Esophagus squamous epithelium (tissue), 5 donors: ENCODE measurements around the gene ABCB1. TPM values are rescaled to one million over a fixed set of nuclear protein-coding genes. Genes with fewer than 3 reads are reported as not detected.

ENCODE experiments used
- DNase-seq: peaks from one replicate; lab custom pipeline; 2025; lab: John Stamatoyannopoulos, UW
- H3K27ac ChIP-seq, 4 donors: fragments of 200-600 bp; sonication (generic); one replicate each; pipeline ENCODE4 v1.5.1; 2016 to 2019; ENCODE audit warnings: mild to moderate bottlenecking in 1 of 4
- H3K27me3 ChIP-seq, 4 donors: fragments of 200-600 bp; sonication (generic); 1 replicate in 3 of 4; 2 replicates in 1 of 4; pipeline versions ENCODE4 v1.5.1 to v1.6.0; 2017 to 2021; ENCODE audit warnings: antibody characterized with exemption in 1 of 4
- H3K36me3 ChIP-seq, 3 donors: fragments of 200-600 bp; sonication (generic); one replicate each; pipeline ENCODE4 v1.5.1; 2016 to 2019
- H3K4me1 ChIP-seq, 3 donors: fragments of 200-600 bp; sonication (generic); one replicate each; pipeline ENCODE4 v1.5.1; 2017 to 2019
- H3K4me3 ChIP-seq, 4 donors: fragments of 200-600 bp; sonication (generic); 1 replicate in 3 of 4; 2 replicates in 1 of 4; pipeline ENCODE4 v1.5.1; 2016 to 2019; ENCODE audit warnings: mild to moderate bottlenecking in 2 of 4, moderate library complexity in 1 of 4
- H3K9me3 ChIP-seq, 3 donors: fragments of 200-600 bp; sonication (generic); one replicate each; pipeline ENCODE4 v1.5.1; 2016 to 2019
- POLR2A ChIP-seq, 4 donors: fragments of 450-650 bp; IDR thresholded peaks; one replicate each; pipeline ENCODE4 v1.6.1; 2017; ENCODE audit warnings: antibody characterized with exemption in 4 of 4, mild to moderate bottlenecking in 4 of 4, moderate library complexity in 3 of 4
- WGBS, 2 donors: methylation state at CpG; one replicate each; pipeline ENCODE4 v1.1.5; 2018; 5-methylcytosine and 5-hydroxymethylcytosine counted together
- intact Hi-C: fragments of 100-400 bp; cut with DNase I; formaldehyde crosslinking; loops from one replicate; pipeline ENCODE4 v1.15.0; 2022
- total RNA-seq, 4 donors: library from RNA; depleted of rRNA; stranded (reverse); fragments of >200 nt; gene quantifications; one replicate each; pipeline ENCODE4 v1.1.0, GENCODE V29; 2016
- TF ChIP-seq, protein P1 (sequence below), 6 experiments: fragments of 450-650 bp in 4 of 6; fragments of 200-600 bp in 2 of 6; sonication (generic) in 2 of 6; IDR thresholded peaks; one replicate each; pipeline ENCODE4 v1.5.1; 2016 to 2019; ENCODE audit warnings: antibody characterized with exemption in 6 of 6, mild to moderate bottlenecking in 4 of 6, moderate library complexity in 4 of 6
- donor health status: DM: yes; HTN: yes; CAD: no.

Gene ABCB1
- total RNA-seq = 10 to 100 TPM in 1 of 4 donors, 1 to 10 TPM in 2, under 1 TPM in 1; 0.91 to 15.4 (median 3.1) TPM

DNA sequence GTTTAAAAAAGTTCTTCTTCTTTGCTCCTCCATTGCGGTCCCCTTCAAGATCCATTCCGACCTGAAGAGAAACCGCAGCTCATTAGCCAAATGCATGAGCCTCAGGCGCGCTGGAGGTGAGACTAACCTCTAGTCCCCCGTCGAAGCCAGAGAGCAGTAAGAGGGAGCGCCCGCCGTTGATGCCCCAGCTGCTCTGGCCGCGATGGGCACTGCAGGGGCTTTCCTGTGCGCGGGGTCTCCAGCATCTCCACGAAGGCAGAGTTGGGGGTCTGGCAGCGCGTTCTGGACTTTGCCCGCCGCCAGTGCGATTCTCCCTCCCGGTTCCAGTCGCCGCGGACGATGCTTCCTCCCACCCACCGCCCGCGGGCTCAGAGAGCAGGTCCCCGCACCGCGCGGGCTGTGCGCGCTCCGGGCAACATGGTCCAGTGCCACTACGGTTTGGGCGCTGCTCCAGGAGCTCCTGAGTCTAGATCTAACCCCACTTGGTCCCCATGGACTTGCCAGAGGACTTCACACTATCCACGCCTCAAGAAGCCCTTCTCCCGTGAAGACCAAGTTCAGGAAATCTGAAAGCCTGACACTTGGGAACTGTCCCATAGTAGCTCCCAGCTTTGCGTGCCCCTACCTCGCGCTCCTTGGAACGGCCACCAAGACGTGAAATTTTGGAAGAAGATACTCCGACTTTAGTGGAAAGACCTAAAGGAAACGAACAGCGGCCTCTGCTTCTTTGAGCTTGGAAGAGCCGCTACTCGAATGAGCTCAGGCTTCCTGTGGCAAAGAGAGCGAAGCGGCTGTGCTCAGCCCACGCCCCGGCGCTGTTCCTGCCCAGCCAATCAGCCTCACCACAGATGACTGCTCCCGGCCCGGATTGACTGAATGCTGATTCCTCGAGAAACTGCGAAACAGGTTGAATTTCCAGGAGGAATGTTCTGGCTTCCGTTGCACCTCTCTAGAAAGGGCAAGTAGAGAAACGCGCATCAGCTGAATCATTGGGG, at the start of gene ABCB1:
Gene ABCB1, minus strand, starts transcription at position 755 of the 995 bp plus-strand sequence. Its CDS starts 700 bp downstream, at position 55.
- WGBS, 2 donors = 2 to 13% methylated on average over 13 to 26 of the region's 61 CpGs
- intact Hi-C loops = no loop called here
- H3K27me3 ChIP-seq = peaks cover 0 to 39% (median 0%) of the 10 kb centered on the region in 4 donors
- H3K9me3 ChIP-seq = no peaks in the 10 kb centered on the region
- TF ChIP-seq POLR2A (IDR thresholded peaks at IDR 0.05) = peak in 2 of 4 donors; percentile 30 to 41
- TF ChIP-seq, protein P1, sequence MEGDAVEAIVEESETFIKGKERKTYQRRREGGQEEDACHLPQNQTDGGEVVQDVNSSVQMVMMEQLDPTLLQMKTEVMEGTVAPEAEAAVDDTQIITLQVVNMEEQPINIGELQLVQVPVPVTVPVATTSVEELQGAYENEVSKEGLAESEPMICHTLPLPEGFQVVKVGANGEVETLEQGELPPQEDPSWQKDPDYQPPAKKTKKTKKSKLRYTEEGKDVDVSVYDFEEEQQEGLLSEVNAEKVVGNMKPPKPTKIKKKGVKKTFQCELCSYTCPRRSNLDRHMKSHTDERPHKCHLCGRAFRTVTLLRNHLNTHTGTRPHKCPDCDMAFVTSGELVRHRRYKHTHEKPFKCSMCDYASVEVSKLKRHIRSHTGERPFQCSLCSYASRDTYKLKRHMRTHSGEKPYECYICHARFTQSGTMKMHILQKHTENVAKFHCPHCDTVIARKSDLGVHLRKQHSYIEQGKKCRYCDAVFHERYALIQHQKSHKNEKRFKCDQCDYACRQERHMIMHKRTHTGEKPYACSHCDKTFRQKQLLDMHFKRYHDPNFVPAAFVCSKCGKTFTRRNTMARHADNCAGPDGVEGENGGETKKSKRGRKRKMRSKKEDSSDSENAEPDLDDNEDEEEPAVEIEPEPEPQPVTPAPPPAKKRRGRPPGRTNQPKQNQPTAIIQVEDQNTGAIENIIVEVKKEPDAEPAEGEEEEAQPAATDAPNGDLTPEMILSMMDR (IDR thresholded peaks at IDR 0.05) = no peak
- DNase-seq = no peak
- peak within 1 kb of the TSS; percentile 26 to 66 (median 50) for H3K4me3 ChIP-seq
- peak within 1 kb of the TSS; percentile 33 to 82 (median 48) for H3K27ac ChIP-seq
- no peaks in the 10 kb centered on the region for H3K36me3 ChIP-seq
- peaks cover 0 to 16% (median 4%) of the 10 kb centered on the region in 3 donors for H3K4me1 ChIP-seq

DNA sequence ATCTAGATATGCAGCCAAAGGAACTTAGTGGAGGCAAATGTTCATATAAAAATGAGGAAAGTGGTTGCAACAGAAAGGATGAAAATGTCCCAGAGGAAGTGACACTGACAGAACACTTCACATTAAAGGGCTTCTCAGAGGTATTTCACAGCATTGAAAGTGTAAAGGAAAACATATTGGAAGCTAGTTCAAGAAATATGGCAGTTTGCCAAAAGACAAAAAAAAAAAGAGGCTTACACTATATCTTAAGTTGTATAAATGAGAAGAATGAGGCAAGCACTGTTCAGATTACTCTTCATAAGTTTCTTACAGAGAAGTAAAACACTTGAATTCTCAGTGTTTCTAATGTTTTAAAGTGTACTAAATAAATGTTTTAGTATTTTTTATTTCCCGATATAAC, 47.6 kb upstream of the ABCB1 start:
- Histone ChIP-seq H3K4me1 (no peaks in the 10 kb centered on the region), H3K9me3 (no peaks in the 10 kb centered on the region), H3K36me3 (no peaks in the 10 kb centered on the region), H3K4me3 (no peak overlapping the region), H3K27ac (no peak overlapping the region), H3K27me3 (no peaks in the 10 kb centered on the region)
- intact Hi-C loops = no loop called here
- no peak for DNase-seq
- TF ChIP-seq POLR2A (IDR thresholded peaks at IDR 0.05) = no peak
- TF ChIP-seq, protein P1 (IDR thresholded peaks at IDR 0.05) = no peak
- WGBS, 2 donors = 96 to 97% methylated on average over 1 of the region's 1 CpG

DNA sequence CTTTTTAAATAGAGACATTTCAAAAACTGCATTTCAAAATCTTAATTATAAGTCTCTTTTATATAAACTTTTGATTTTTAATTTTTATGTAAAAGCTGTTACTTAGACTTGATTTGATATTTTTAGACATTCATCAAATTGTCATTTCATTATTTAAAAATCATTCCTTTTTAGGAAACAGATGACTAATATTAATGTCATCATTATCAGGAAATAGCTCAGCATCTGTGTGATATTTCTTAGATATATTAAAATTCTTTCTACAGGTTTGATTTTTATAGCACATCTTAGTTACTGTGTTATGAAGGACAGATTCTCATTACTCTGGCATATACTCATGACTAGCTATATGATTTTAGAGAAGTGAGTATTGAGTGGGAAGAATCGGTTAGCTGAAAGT, 44.8 kb upstream of the ABCB1 start:
- no peaks in the 10 kb centered on the region for H3K27me3 ChIP-seq
- WGBS, 2 donors = 89 to 94% methylated on average over 1 of the region's 1 CpG
- H3K36me3 ChIP-seq = no peaks in the 10 kb centered on the region
- H3K27ac ChIP-seq = no peak overlapping the region
- DNase-seq = no peak
- no peaks in the 10 kb centered on the region for H3K4me1 ChIP-seq
- no peaks in the 10 kb centered on the region for H3K9me3 ChIP-seq
- TF ChIP-seq POLR2A (IDR thresholded peaks at IDR 0.05) = no peak
- TF ChIP-seq, protein P1 (IDR thresholded peaks at IDR 0.05) = no peak
- intact Hi-C loops = no loop called here
- H3K4me3 ChIP-seq = no peak overlapping the region

DNA sequence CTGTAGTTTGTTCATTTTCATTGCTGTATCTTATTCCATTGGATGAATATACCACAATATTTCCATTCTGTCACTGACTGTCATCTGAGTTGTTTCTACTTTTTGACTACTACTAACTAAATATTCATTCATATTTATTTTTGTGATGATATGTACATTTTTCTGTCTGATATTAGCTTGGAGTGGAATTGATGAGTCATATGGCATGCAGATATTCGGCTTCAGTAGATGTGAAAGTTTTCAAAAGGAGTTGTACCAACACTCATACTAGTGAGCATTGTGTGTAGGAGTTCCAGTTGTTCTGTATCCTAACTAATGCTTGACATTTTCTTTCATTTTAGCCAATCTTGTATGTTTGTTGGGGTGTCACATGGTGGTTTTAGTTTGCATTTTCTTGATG, 35.2 kb upstream of the ABCB1 start:
- H3K27me3 ChIP-seq = no peaks in the 10 kb centered on the region
- H3K4me1 ChIP-seq = no peaks in the 10 kb centered on the region
- H3K9me3 ChIP-seq = no peaks in the 10 kb centered on the region
- H3K4me3 ChIP-seq = no peak overlapping the region
- no peak for TF ChIP-seq POLR2A (IDR thresholded peaks at IDR 0.05)
- TF ChIP-seq, protein P1 (IDR thresholded peaks at IDR 0.05) = no peak
- no peak for DNase-seq
- intact Hi-C loops = no loop called here
- H3K27ac ChIP-seq = no peak overlapping the region
- 53 to 68% methylated on average over 1 of the region's 1 CpG for WGBS, 2 donors
- no peaks in the 10 kb centered on the region for H3K36me3 ChIP-seq
